ENCODE data around the gene HACE1. TPM values are rescaled to one million over a fixed set of nuclear protein-coding genes. Genes with fewer than 3 reads are reported as not detected.

Gene HACE1
- total RNA-seq, 1 donor from 2014 or later: 42.4 TPM

DNA sequence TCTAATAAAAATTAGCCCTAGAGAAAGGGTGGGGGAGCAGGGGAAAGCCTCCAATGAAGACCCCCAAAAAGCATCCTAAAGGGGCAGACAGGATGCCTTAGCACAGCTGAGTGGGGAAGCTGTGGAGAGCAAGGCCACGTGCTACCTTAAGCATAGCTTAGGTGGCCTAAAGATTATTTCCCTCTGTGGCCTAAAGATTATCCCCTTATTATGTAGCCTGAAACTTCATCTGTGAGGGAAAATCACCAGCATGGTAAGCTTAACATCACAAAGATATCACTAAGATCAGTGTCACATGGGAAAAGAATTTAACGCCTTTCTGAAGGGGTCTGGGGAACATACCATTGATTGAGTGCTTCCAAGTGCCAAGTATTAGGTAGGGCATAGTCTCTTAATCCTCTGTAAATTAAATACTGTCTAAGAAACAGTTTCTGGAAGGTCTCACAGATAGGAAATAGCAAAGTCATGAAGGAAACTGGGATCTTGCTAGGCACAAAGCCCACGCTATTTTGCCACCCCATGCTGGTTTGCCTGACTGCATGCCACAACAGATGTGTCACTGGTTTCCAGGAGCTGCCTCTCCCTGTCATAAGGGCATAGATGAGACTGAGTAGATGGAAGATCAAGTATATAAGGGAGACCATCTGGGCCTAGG lies 170.0 kb downstream of the HACE1 start:
- DNase-seq (ENCODE audit: low spot score): peak; percentile 43

DNA sequence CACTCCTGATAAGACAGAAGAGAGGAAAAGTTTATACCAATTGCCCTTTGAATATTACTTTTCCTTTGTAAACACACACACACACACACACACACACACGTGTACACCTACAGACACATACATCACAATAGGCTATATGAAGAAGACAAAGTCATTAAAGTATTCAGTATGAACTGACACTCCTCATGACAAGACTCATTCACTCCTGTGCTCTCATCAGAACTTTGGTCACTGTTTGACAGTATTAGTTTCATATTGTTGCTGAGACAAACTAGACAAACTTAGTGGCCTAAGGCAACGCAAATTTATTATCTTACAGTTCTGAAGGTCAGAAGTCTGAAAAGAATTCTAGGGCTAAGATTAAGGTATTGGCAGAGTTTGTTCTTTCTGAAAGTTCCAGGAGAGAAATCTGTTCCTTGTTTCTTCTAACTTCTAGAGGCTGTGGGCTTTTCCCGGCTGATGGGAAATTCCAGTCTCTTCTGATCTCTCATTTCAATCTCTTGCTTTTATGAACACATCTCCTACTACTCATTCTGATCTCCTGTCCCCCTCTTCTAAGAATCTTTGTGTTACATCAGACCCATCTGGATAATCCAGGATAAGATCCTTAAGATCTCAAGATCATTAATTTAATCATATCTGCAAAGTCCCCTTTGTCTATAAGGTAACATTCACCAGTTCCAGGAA lies 171.3 kb downstream of the HACE1 start:
- DNase-seq (ENCODE audit: low spot score): no peak

DNA sequence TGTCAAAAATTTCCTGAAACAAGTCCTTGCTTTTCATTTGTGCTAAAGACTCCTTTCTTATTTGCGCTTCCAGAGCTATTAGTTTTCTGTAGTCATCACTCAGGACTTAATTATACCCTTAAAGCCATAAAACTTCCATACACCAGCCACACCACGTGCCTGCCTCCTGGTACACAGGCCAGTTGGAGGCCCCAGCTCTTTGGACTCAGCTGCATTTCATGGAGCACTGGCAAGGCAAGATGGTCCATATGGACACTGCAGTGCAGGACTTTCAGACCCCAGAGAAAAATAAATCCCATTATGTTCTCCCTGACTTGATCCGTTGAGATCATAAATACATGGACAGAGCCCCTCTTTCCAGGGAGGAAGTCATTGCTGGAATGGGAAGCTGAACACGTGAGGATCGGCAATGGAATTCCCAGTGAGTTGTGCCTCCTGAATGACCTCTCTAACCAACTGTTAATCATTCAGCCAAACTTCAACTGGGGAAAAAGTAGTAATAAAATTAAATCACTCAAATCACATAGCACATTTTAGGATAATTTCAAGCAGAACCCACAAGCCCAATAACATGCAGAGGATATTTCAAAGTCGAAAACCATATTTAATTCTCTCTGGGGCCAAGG lies 173.1 kb downstream of the HACE1 start:
- DNase-seq (ENCODE audit: low spot score): no peak

DNA sequence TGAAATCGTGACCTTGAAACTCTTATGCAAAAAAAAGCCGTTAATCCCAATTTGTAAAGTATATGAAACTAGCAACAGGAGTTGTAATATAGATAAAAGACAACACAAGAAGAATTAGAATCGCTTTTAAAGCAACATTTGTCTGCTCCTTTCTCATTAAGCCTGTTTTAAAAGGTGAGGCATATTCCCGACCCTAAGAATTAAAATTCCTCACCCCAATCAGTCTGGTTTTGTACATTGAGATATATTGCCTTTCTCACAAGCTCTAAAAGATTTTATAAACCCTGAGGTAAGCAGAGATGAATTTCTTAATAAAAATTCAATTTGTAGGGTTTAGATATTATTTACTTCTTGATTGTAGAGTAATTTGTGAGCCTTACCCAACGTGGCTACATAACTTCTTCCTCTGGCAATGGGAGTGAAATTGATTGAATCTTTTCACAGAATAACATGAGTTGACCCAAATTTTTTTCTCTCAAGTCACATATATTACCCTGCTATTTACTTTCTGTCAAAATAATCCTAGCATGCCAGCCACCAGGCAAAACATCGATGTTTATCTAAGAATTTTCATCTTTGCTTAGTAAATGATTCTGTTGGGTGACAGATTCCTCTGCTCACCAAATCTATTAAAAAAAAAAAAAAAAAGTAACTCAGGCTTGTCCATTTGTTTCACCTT lies 173.7 kb downstream of the HACE1 start:
- no peak for DNase-seq (ENCODE audit: low spot score)

- DNase-seq (ENCODE audit: low spot score): no peak
Observed at GRCh38 chr6:104684911-104685415, 174.8 kb downstream of the HACE1 start.

GRCh38 chr6:104683809-104684208 lies 175.9 kb downstream of the HACE1 start:
- DNase-seq (ENCODE audit: low spot score): no peak

DNA sequence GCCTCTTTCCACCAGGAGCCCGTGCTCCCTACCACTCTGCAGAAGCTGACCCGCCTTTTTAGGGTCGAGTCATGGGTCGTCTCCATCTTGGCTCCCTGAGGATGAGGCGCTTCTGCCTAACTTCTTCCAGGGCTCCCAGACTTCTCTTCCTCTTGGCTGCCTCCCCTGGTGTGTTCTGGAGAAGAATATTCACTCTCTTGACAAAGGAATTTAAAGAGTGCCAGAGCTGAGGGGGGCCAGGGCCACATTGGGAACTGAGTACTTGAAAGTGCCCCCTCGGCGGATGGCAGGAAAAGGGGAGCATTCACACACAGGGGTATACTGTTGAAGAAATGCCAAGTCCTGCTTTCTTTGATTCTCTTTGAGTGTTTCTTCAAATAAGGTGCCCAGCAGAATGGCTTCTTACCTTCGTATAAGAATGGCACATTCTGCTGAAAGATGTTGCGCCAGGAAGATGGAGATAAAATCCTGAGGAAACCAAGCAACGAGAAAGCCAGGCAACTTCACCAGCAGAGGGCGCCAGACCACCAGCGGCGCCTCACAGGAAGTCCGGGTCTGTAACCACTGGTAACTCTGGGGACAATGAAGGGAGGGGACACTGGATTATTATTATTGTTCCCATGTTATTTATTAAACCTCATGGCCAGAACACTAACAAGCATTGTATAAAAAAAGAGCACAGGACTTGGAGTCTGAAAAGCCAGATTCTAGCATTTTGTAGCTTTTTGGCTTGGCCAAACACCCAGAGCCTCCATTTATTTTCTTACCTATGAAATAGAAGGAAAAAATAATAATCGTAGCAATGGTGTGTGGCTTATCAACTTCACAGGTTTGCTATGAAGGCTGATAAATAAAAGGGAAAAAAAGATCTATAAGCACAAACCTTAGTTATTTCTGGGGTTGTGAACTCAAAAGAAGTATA lies 176.7 kb downstream of the HACE1 start:
- no peak for DNase-seq (ENCODE audit: low spot score)

DNA sequence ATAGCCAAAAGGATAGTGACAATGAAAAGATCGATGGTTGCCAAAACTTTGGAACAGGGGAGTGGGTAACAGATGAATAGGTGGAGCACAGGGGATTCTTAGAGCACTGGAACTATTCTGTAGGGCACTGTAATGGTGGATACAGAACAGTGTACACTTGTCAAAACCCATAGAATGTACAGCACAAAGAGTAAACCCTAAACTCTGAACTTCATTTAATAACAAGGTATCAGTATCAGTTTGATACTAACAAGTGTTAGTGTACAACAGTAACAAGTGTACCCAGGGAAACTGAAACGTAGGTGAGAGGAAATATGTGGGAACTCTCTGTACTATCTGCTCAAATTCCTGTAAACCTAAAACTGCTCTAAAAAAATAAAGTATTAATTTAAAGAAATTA lies 179.2 kb downstream of the HACE1 start:
- DNase-seq (ENCODE audit: low spot score): no peak

DNA sequence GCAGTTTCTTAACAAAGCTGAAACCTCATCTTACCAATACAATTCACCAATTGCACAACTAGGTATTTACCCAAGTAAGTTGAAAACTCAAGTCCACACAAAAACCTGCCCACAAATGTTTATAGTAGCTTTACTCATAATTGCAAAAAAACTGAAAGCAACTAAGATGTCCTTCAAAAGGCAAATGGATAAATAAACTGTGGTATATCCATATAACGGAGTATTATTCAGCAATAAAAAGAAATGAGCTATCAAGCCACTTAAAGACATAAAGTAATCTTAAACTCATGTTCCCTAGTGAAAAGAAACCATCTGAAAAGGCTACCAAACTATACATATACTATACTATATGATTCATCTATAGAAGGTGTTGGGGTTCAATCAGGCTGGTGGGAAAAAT lies 179.7 kb downstream of the HACE1 start:
- no peak for DNase-seq (ENCODE audit: low spot score)

Other genes starting within 250 kb of the HACE1 start
- 5.1 TPM for gene LIN28B, start 97.2 kb upstream of the HACE1 start, total RNA-seq (ENCODE audit: insufficient read depth, low replicate concordance)

Measured in umbilical cord (tissue), 2 donors.